Adrenal gland (tissue), 12 donors: ENCODE results near the gene MEGF11. TPM values are rescaled to one million over a fixed set of nuclear protein-coding genes. Genes with fewer than 3 reads are reported as not detected.

ENCODE experiments used
- DNase-seq, 7 donors: peaks; one replicate each; pipeline ENCODE4 v3.0.0-alpha.2; 2019 to 2020
- H3K27ac ChIP-seq, 5 donors: fragments of 200-600 bp; sonication (generic) in 4 of 5; 1 replicate in 3 of 5; 2 replicates in 2 of 5; pipeline versions ENCODE4 v1.5.1 to v1.8.0; 2016 to 2020; ENCODE audit warnings: mild to moderate bottlenecking in 1 of 5
- H3K27me3 ChIP-seq: fragments of 200-600 bp; 2 replicates; pipeline ENCODE4 v1.8.0; 2021
- H3K36me3 ChIP-seq, 2 donors: fragments of 200-600 bp; replicated peaks in 1 of 2; 1 replicate in 1 of 2; 2 replicates in 1 of 2; pipeline versions ENCODE4 v1.5.1 to v1.8.0; 2018 to 2022
- H3K4me1 ChIP-seq, 2 donors: fragments of 200-600 bp; replicated peaks in 1 of 2; 1 replicate in 1 of 2; 2 replicates in 1 of 2; pipeline versions ENCODE4 v1.5.1 to v1.8.0; 2018 to 2021
- H3K4me3 ChIP-seq, 4 donors: fragments of 200-600 bp; sonication (generic) in 3 of 4; one replicate each; pipeline ENCODE4 v1.5.1; 2016 to 2018
- H3K9me3 ChIP-seq, 3 donors: fragments of 200-600 bp; sonication (generic) in 1 of 3; replicated peaks in 1 of 3; 1 replicate in 2 of 3; 2 replicates in 1 of 3; pipeline versions ENCODE4 v1.5.1 to v1.8.0; 2016 to 2021
- POLR2A ChIP-seq, 2 donors: fragments of 450-650 bp; IDR thresholded peaks; one replicate each; pipeline ENCODE4 v1.6.1; 2017; ENCODE audit warnings: antibody characterized with exemption in 2 of 2, mild to moderate bottlenecking in 2 of 2, moderate library complexity in 1 of 2
- WGBS, 4 donors: extraction: QIAGEN DNeasy Blood & Tissue Kit in 2 of 4; methylation state at CpG; one replicate each; pipeline versions ENCODE4 v1.1.5 to v1.1.7; 2013 to 2017; 5-methylcytosine and 5-hydroxymethylcytosine counted together
- intact Hi-C, 2 donors: fragments of 100-400 bp; cut with DNase I; formaldehyde crosslinking; loops; one replicate each; pipeline versions ENCODE4 v1.14.1 to v1.15.0; 2022 to 2023
- polyA plus RNA-seq, 3 donors: library from polyadenylated mRNA; stranded (reverse); fragments of 200-250 nt in 2 of 3; fragments of 350-450 nt in 1 of 3; fragmentation: Illumina TruSeq in 1 of 3; extraction: RNeasy Lipid Tissue Mini Kit (QIAGEN cat#74804) in 1 of 3; gene quantifications; one replicate each; pipeline ENCODE4 v1.2.3, GENCODE V29; 2013 to 2014
- total RNA-seq, 9 donors: library from RNA; depleted of rRNA in 4 of 9; stranded (reverse); fragments of >200 nt in 4 of 9; fragments of 120-200 nt in 1 of 9; fragmentation: NEBNext Ultra II Directional in 1 of 9; extraction: Animal tissue kit (Norgen Biotek cat#: 25700) in 1 of 9; gene quantifications; one replicate each; pipeline versions ENCODE4 v1.1.0 to v1.2.4, GENCODE V29; 2013 to 2023
- TF ChIP-seq, protein P1 (sequence below), 6 experiments: fragments of 450-650 bp in 4 of 6; fragments of 200-600 bp in 2 of 6; sonication (generic) in 1 of 6; IDR thresholded peaks; 1 replicate in 5 of 6; 2 replicates in 1 of 6; pipeline versions ENCODE4 v1.5.1 to v1.8.0; 2016 to 2021; ENCODE audit warnings: antibody characterized with exemption in 6 of 6, mild to moderate bottlenecking in 2 of 6, moderate library complexity in 1 of 6
- donor health status: healthy with polysubstance abuse.
- donor health status: Bipolar disorder and iron deficiency.
- donor health status: DM: yes; HTN: yes; CAD: no.
- donor health status: DM: no; HTN: no; CAD: no.
- donor health status: DM: no; HTN: no; CAD: no.
- donor health status: DM: yes; HTN: yes; CAD: no.

The MEGF11 gene
- total and polyA plus RNA-seq, 12 donors: 0.04 to 0.98 (median 0.14) TPM; not detected in 5

DNA sequence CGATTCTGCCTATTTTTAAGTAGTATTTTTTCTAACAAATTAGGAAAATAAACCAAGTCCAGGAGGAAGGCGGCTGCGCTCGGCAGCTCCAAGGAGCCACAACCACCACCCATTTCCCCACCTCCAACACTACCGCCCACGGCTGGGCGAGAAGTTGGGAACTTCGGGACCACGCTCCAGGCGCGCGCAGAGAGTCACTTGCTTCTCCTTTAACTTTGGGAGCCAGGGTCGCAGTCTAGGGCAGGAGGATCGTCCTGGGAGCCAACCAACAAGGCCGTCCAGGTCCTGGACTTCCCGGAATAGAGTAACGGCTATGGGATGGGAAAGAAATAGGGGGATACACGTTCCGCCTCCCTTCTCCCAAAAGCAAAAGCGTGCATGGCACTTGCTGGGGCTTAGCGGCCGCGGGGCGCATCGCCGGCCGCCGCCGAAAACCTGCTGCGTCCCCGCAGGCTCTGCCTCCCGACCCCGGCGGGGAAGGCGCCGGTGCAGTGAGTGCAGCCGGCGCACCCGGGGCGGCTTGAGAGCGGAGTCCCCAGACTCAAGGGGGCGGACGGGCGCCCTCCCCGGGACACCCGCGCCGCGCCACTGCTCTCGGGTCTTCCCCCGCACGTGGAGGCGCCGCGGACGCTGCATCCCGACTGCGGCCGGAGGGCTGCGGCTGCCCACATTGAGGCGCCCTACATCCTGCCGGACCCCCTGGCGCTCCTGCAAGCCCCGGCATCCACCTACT, 699 bp downstream of the MEGF11 start:
- no peak for TF ChIP-seq POLR2A (IDR thresholded peaks at IDR 0.05)
- TF ChIP-seq, protein P1, sequence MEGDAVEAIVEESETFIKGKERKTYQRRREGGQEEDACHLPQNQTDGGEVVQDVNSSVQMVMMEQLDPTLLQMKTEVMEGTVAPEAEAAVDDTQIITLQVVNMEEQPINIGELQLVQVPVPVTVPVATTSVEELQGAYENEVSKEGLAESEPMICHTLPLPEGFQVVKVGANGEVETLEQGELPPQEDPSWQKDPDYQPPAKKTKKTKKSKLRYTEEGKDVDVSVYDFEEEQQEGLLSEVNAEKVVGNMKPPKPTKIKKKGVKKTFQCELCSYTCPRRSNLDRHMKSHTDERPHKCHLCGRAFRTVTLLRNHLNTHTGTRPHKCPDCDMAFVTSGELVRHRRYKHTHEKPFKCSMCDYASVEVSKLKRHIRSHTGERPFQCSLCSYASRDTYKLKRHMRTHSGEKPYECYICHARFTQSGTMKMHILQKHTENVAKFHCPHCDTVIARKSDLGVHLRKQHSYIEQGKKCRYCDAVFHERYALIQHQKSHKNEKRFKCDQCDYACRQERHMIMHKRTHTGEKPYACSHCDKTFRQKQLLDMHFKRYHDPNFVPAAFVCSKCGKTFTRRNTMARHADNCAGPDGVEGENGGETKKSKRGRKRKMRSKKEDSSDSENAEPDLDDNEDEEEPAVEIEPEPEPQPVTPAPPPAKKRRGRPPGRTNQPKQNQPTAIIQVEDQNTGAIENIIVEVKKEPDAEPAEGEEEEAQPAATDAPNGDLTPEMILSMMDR (IDR thresholded peaks at IDR 0.05): peak in 2 of 6 experiments; percentile 5 to 37
- peaks cover 20% of the 10 kb centered on the region for H3K27me3 ChIP-seq
- WGBS, 4 donors: 0 to 1% (median 1%) methylated on average over 15 to 64 of the region's 64 CpGs
- H3K36me3 ChIP-seq: no peaks in the 10 kb centered on the region
- H3K9me3 ChIP-seq: no peaks in the 10 kb centered on the region
- no peak overlapping the region for H3K27ac ChIP-seq
- intact Hi-C loops: loop anchor here in 1 of 2 donors (2.0 kb wide), 1 partner anchor 36 kb away; no protein-coding TSS in a partner anchor
- H3K4me1 ChIP-seq: peaks cover 15 to 28% of the 10 kb centered on the region in 2 donors
- peak overlapping the region in 3 of 4 donors; percentile 6 to 69 (median 30) for H3K4me3 ChIP-seq
- peak in 2 of 7 donors; percentile 6 to 21 for DNase-seq

- Histone ChIP-seq H3K4me3 (peak overlapping the region in 2 of 4 donors; percentile 30 to 69), H3K4me1 (peaks cover 15 to 28% of the 10 kb centered on the region in 2 donors), H3K27me3 (peaks cover 21% of the 10 kb centered on the region), H3K27ac (no peak overlapping the region), H3K9me3 (no peaks in the 10 kb centered on the region), H3K36me3 (no peaks in the 10 kb centered on the region)
- TF ChIP-seq POLR2A (IDR thresholded peaks at IDR 0.05): no peak
- TF ChIP-seq, protein P1 (IDR thresholded peaks at IDR 0.05): peak; percentile 46 to 70 (median 58)
- DNase-seq: peak; percentile 35 to 73 (median 64)
- WGBS, 4 donors: 7 to 21% (median 14%) methylated on average over 7 to 72 of the region's 72 CpGs
- intact Hi-C loops: loop anchor here in 1 of 2 donors (2.0 kb wide), 1 partner anchor 37 kb away; no protein-coding TSS in a partner anchor
These were observed 1.5 kb downstream of the MEGF11 start for GRCh38 chr15:66251790-66252684.

- Histone ChIP-seq H3K9me3 (no peaks in the 10 kb centered on the region), H3K4me3 (no peak overlapping the region), H3K27ac (no peak overlapping the region), H3K4me1 (peaks cover 15 to 28% of the 10 kb centered on the region in 2 donors), H3K27me3 (peaks cover 22% of the 10 kb centered on the region), H3K36me3 (no peaks in the 10 kb centered on the region)
- no peak for DNase-seq
- TF ChIP-seq POLR2A (IDR thresholded peaks at IDR 0.05): no peak
- TF ChIP-seq, protein P1 (IDR thresholded peaks at IDR 0.05): no peak
- intact Hi-C loops: no loop called here
- 66 to 80% (median 76%) methylated on average over 9 to 10 of the region's 10 CpGs for WGBS, 4 donors
These were observed 2.3 kb downstream of the MEGF11 start for GRCh38 chr15:66251065-66251789.
